ENCODE measurements around the gene NLK. TPM values are rescaled to one million over a fixed set of nuclear protein-coding genes. Genes with fewer than 3 reads are reported as not detected.
"Not testable (repeated sequence)": the region's sequence is repeated elsewhere in the genome, so short reads cannot be mapped to it uniquely, and the experiment has no call there.

NLK gene
- total and polyA plus RNA-seq, 7 donors, result 4.0 to 13.0 (median 8.1) TPM

- TF ChIP-seq, protein P1, sequence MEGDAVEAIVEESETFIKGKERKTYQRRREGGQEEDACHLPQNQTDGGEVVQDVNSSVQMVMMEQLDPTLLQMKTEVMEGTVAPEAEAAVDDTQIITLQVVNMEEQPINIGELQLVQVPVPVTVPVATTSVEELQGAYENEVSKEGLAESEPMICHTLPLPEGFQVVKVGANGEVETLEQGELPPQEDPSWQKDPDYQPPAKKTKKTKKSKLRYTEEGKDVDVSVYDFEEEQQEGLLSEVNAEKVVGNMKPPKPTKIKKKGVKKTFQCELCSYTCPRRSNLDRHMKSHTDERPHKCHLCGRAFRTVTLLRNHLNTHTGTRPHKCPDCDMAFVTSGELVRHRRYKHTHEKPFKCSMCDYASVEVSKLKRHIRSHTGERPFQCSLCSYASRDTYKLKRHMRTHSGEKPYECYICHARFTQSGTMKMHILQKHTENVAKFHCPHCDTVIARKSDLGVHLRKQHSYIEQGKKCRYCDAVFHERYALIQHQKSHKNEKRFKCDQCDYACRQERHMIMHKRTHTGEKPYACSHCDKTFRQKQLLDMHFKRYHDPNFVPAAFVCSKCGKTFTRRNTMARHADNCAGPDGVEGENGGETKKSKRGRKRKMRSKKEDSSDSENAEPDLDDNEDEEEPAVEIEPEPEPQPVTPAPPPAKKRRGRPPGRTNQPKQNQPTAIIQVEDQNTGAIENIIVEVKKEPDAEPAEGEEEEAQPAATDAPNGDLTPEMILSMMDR (IDR thresholded peaks at IDR 0.05), result no peak
- no peak overlapping the region for H3K4me3 ChIP-seq
- 52 to 63% (median 61%) methylated on average over 1 of the region's 1 CpG for WGBS, 3 donors
- ATAC-seq (no peak), DNase-seq (no peak)
- H3K36me3 ChIP-seq (ENCODE audit: insufficient read depth in 1 of 2, low read depth in 1 of 2), result peaks cover 0 to 26% of the 10 kb centered on the region in 2 donors
- H3K9me3 ChIP-seq, result no peaks in the 10 kb centered on the region
- intact Hi-C loops (cut with DNase I), result no loop called here
- no peaks in the 10 kb centered on the region for H3K4me1 ChIP-seq
- H3K27me3 ChIP-seq (ENCODE audit: insufficient read depth in 3 of 3, low read length in 2 of 3), result no peaks in the 10 kb centered on the region
- no peak overlapping the region for H3K27ac ChIP-seq
These were observed 140.1 kb downstream of the NLK start for GRCh38 chr17:28182559-28182958.

- no peaks in the 10 kb centered on the region for H3K27me3 ChIP-seq (ENCODE audit: insufficient read depth in 3 of 3, low read length in 2 of 3)
- DNase-seq (no peak), ATAC-seq (no peak)
- H3K36me3 ChIP-seq (ENCODE audit: insufficient read depth in 1 of 2, low read depth in 1 of 2), result peaks cover 0 to 14% of the 10 kb centered on the region in 2 donors
- TF ChIP-seq, protein P1 (IDR thresholded peaks at IDR 0.05), result no peak
- H3K9me3 ChIP-seq, result no peaks in the 10 kb centered on the region
- no peak overlapping the region for H3K4me3 ChIP-seq
- 95% methylated on average over 5 of the region's 5 CpGs for WGBS, 3 donors
- intact Hi-C loops (cut with DNase I), result no loop called here
- H3K4me1 ChIP-seq, result no peaks in the 10 kb centered on the region
- no peak overlapping the region for H3K27ac ChIP-seq
These were observed 143.2 kb downstream of the NLK start for GRCh38 chr17:28185658-28186057.

DNA sequence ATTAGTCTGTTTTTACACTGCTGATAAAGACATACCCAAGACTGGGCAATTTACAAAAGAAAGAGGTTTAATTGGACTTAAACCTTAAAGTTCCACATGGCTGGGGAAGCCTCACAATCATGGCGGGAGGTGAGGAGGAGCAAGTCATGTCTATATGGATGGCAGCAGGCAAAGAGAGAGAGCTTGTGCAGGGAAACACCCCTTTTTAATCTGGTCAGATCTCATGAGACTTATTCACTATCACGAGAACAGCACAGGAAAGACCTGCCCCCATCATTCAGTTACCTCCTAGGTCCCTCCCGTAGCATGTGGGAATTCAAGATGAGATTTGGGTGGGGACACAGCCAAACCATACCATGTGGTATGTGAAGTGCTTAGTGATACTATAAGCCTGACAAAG, 144.0 kb downstream of the NLK start:
- peaks cover 0 to 14% of the 10 kb centered on the region in 2 donors for H3K36me3 ChIP-seq (ENCODE audit: insufficient read depth in 1 of 2, low read depth in 1 of 2)
- H3K27me3 ChIP-seq (ENCODE audit: insufficient read depth in 3 of 3, low read length in 2 of 3); H3K9me3 ChIP-seq; intact Hi-C loops (cut with DNase I); DNase-seq; ATAC-seq; H3K27ac ChIP-seq; H3K4me3 ChIP-seq; H3K4me1 ChIP-seq: not testable (repeated sequence)
- 97 to 100% (median 100%) methylated on average over 3 of the region's 3 CpGs for WGBS, 3 donors

DNA sequence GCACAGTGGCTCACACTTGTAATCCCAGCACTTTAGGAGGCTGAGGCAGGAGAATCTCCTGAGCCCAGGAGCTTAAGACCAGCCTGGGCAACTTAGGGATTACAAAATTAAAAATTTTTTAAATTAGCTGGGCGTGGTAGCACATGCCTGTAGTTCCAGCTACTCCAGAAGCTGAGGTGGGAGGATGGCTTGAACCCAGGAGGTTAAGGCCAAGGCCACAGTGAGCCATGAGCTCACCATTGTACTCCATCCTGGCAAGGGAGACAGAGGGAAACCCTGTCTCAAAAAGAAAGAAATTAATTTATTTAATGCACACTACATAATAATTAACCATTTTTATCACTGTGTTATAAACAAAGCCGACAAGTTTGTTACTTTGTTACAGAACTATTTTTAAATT, 145.5 kb downstream of the NLK start:
- Histone ChIP-seq H3K9me3 (no peaks in the 10 kb centered on the region), H3K4me3 (no peak overlapping the region), H3K4me1 (no peaks in the 10 kb centered on the region), H3K27ac (no peak overlapping the region), H3K27me3 (ENCODE audit: insufficient read depth in 3 of 3, low read length in 2 of 3) (no peaks in the 10 kb centered on the region), H3K36me3 (ENCODE audit: insufficient read depth in 1 of 2, low read depth in 1 of 2) (peaks cover 0 to 23% of the 10 kb centered on the region in 2 donors)
- 91 to 94% (median 94%) methylated on average over 2 of the region's 2 CpGs for WGBS, 3 donors
- ATAC-seq (no peak), DNase-seq (no peak)
- intact Hi-C loops (cut with DNase I), result no loop called here
- TF ChIP-seq, protein P1 (IDR thresholded peaks at IDR 0.05), result no peak

GRCh38 chr17:28188841-28189263, 146.4 kb downstream of the NLK start:
- TF ChIP-seq, protein P1 (IDR thresholded peaks at IDR 0.05), result no peak

More at GRCh38 chr17:28188841-28189263, 146.4 kb downstream of the NLK start:
- Histone ChIP-seq H3K4me1 (no peaks in the 10 kb centered on the region), H3K27me3 (ENCODE audit: insufficient read depth in 3 of 3, low read length in 2 of 3) (no peaks in the 10 kb centered on the region), H3K27ac (no peak overlapping the region), H3K4me3 (no peak overlapping the region), H3K9me3 (no peaks in the 10 kb centered on the region), H3K36me3 (ENCODE audit: insufficient read depth in 1 of 2, low read depth in 1 of 2) (peaks cover 0 to 23% of the 10 kb centered on the region in 2 donors)
- DNase-seq (no peak), ATAC-seq (peak in 1 of 4 donors; percentile 55)
- intact Hi-C loops (cut with DNase I), result no loop called here
- 53 to 87% (median 65%) methylated on average over 1 of the region's 1 CpG for WGBS, 3 donors
